Measurements from ENCODE around the gene PLEKHA7. TPM values are rescaled to one million over a fixed set of nuclear protein-coding genes. Genes with fewer than 3 reads are reported as not detected.

The PLEKHA7 gene
- total and polyA plus RNA-seq, 2 of the 13 experiments (the other 11 are each of a cell fraction or from before 2014, with no cell fraction given): 17.5 to 18.7 TPM

DNA sequence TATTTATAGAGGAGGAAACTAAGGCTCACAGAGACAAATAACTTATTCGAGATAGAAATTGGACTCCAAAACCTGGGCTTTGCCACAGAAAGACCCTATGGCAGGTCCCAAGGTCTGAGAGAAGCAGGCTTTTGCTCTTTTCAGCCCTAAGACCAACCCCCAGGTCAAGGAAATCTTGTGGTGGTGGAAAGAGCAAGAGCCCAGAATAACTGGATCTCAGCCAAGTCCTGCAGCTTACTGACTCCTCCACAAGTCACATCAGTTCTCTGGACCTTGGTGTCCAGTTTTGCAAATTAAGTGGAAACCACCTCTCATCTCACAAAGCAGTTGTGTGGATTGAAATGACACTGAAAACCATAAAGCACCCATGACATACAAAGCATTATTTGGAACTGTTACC is 153.6 kb downstream of the PLEKHA7 start:
- ChIA-PET POLR2A (no interaction called here), CTCF (ENCODE audit: low intra/inter-chr PET ratio, low total read pairs) (no interaction called here)
- no peak overlapping the region for H3K27ac ChIP-seq (ENCODE audit: extremely low read length, insufficient read depth, low read length)
- no peaks in the 10 kb centered on the region for H3K9me3 ChIP-seq (ENCODE audit: low read length)
- intact Hi-C loops (cut with micrococcal nuclease; ENCODE audit: unreplicated experiment) (no loop called here), in situ Hi-C loops (cut with HindIII; ENCODE audit: extremely low pct_ligation_motif_present, low pct_unique_long_range_greater_than_20kb) (no loop called here)
- no peaks in the 10 kb centered on the region for H3K27me3 ChIP-seq (ENCODE audit: control insufficient read depth in 1 of 2, insufficient read depth in 2 of 2, low read length in 2 of 2)
- no peak overlapping the region for H3K9ac ChIP-seq (ENCODE audit: insufficient read depth, low read depth, low read length)
- H3K36me3 ChIP-seq (replicated peaks in 1 of 2; ENCODE audit: control insufficient read depth in 1 of 2, insufficient read depth in 2 of 2, low read length in 2 of 2): peaks cover 5 to 17% of the 10 kb centered on the region in 2 experiments; a peak in 3 of 5 replicates
- no peaks in the 10 kb centered on the region for H3K79me2 ChIP-seq (ENCODE audit: insufficient read depth, low read length)
- peaks cover 23% of the 10 kb centered on the region for H3K4me1 ChIP-seq (ENCODE audit: insufficient read depth, low read length)
- no peak for TF ChIP-seq MEF2D (CRISPR knock-in tag; IDR thresholded peaks at IDR 0.05)
- TF ChIP-seq ZBTB42 (CRISPR knock-in tag; IDR thresholded peaks at IDR 0.05): no peak
- TF ChIP-seq SMARCE1 (IDR thresholded peaks at IDR 0.05; ENCODE audit: borderline replicate concordance): no peak
- no peak for TF ChIP-seq ZNF317 (CRISPR knock-in tag; IDR thresholded peaks at IDR 0.05)
- TF ChIP-seq ZNF326 (CRISPR knock-in tag; IDR thresholded peaks at IDR 0.05; ENCODE audit: borderline replicate concordance): no peak
- no peak for TF ChIP-seq KAT8 (CRISPR knock-in tag; IDR thresholded peaks at IDR 0.05)
- no peak for TF ChIP-seq TEAD3 (CRISPR knock-in tag; optimal IDR thresholded peaks at IDR 0.05; ENCODE audit: borderline replicate concordance)
- TF ChIP-seq, protein P1, sequence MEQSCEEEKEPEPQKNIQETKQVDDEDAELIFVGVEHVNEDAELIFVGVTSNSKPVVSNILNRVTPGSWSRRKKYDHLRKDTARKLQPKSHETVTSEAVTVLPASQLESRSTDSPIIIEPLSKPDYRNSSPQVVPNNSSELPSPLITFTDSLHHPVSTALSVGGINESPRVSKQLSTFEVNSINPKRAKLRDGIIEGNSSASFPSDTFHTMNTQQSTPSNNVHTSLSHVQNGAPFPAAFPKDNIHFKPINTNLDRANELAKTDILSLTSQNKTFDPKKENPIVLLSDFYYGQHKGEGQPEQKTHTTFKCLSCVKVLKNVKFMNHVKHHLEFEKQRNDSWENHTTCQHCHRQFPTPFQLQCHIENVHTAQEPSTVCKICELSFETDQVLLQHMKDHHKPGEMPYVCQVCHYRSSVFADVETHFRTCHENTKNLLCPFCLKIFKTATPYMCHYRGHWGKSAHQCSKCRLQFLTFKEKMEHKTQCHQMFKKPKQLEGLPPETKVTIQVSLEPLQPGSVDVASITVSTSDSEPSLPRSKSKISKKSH (CRISPR knock-in tag; IDR thresholded peaks at IDR 0.05; ENCODE audit: borderline replicate concordance): no peak
- ATAC-seq (no peak), DNase-seq (ENCODE audit: low spot score) (no peak), FAIRE-seq (no peak)
- 100% methylated on average over 1 of the region's 1 CpG for WGBS (ENCODE audit: low lambda C conversion rate)
- BruUV-seq (replicated peaks): no TSS peak
- 0 out of 2 replicates have a peak, but pooled peaks cover 3% of the 10 kb centered on the region for H4K20me1 ChIP-seq (ENCODE audit: insufficient read depth, low read length)
- H3K4me2 ChIP-seq (ENCODE audit: low read depth, low read length): no peak overlapping the region
- no peak overlapping the region for H2AFZ ChIP-seq (ENCODE audit: low read length)
- no peak overlapping the region for H3K4me3 ChIP-seq (replicated peaks in 1 of 3; ENCODE audit: insufficient read depth in 1 of 3, low read depth in 2 of 3, low read length in 3 of 3)

DNA sequence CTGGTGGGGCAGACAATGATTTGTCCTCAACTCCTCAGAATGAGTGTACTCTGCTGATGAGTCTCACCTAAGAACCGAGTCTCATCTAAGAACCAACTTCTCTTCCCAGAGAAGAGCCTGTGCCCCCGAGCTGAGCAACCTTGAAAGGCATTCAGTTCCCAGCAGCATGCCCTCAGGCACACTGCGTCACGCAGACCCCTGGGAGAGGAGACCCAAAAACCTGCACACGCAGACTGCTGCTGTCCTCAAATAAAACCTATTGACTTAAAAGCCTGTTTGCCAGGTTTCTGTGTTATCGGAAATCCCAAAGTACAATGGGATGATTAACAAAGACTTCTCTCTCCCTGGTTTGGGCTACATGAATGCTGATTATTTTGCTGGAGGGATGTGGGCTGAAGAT is 154.6 kb downstream of the PLEKHA7 start:
- peaks cover 6 to 27% of the 10 kb centered on the region in 2 experiments; a peak in 4 of 5 replicates for H3K36me3 ChIP-seq (replicated peaks in 1 of 2; ENCODE audit: control insufficient read depth in 1 of 2, insufficient read depth in 2 of 2, low read length in 2 of 2)
- WGBS (ENCODE audit: low lambda C conversion rate): 96% methylated on average over 6 of the region's 6 CpGs
- no peaks in the 10 kb centered on the region for H3K79me2 ChIP-seq (ENCODE audit: insufficient read depth, low read length)
- in situ Hi-C loops (cut with HindIII; ENCODE audit: extremely low pct_ligation_motif_present, low pct_unique_long_range_greater_than_20kb): no loop called here
- H3K27ac ChIP-seq (ENCODE audit: extremely low read length, insufficient read depth, low read length): no peak overlapping the region
- no peak overlapping the region for H3K9ac ChIP-seq (ENCODE audit: insufficient read depth, low read depth, low read length)
- H3K4me2 ChIP-seq (ENCODE audit: low read depth, low read length): no peak overlapping the region
- no TSS peak for BruUV-seq (replicated peaks)
- H3K9me3 ChIP-seq (ENCODE audit: low read length): no peaks in the 10 kb centered on the region
- 0 out of 2 replicates have a peak, but pooled peaks cover 3% of the 10 kb centered on the region for H4K20me1 ChIP-seq (ENCODE audit: insufficient read depth, low read length)
- ChIA-PET CTCF (ENCODE audit: low intra/inter-chr PET ratio, low total read pairs) (no interaction called here), POLR2A (no interaction called here)
- H3K4me1 ChIP-seq (ENCODE audit: insufficient read depth, low read length): peaks cover 23% of the 10 kb centered on the region
- FAIRE-seq (no peak), DNase-seq (ENCODE audit: low spot score) (no peak), ATAC-seq (no peak)
- TF ChIP-seq ZEB1 (IDR thresholded peaks at IDR 0.05; ENCODE audit: insufficient replicate concordance, low read depth): no peak
- no peak for TF ChIP-seq SRSF9 (IDR thresholded peaks at IDR 0.05; ENCODE audit: borderline replicate concordance, insufficient read depth, low read depth, low read length, poor library complexity, severe bottlenecking)
- H3K27me3 ChIP-seq (ENCODE audit: control insufficient read depth in 1 of 2, insufficient read depth in 2 of 2, low read length in 2 of 2): no peaks in the 10 kb centered on the region
- no peak overlapping the region for H3K4me3 ChIP-seq (replicated peaks in 1 of 3; ENCODE audit: insufficient read depth in 1 of 3, low read depth in 2 of 3, low read length in 3 of 3)
- intact Hi-C loops (cut with micrococcal nuclease; ENCODE audit: unreplicated experiment): no loop called here
- no peak overlapping the region for H2AFZ ChIP-seq (ENCODE audit: low read length)
